Measurements from ENCODE around the gene FPGT. TPM values are rescaled to one million over a fixed set of nuclear protein-coding genes. Genes with fewer than 3 reads are reported as not detected.

The FPGT gene
- total and polyA plus RNA-seq, 2 donors (not counting 3 experiments of a cell fraction or from before 2014, with no cell fraction given), result 4.3 to 10.9 TPM

DNA sequence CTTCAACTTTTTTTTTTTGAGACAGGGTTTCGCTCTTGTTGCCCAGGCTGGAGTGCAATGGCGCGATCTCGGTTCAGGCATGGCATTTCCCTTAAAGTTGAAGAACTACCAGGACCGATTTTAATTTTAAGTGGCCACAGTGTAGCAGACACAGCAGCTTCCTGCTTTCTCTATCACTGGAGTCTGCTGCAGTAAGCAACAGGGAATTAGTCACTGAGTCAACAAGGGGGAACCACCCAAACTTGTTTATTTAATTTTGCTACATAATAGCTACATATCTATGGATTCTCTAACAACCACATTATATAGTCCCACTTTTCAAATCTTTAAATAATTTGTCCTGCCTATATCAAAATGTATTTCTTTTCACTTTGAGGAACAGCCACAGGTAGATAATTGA, 24.7 kb downstream of the FPGT start:
- Histone ChIP-seq H3K9ac (replicated peaks; ENCODE audit: extremely low read depth, insufficient read depth, low read length) (no peak overlapping the region), H3K27me3 (ENCODE audit: control insufficient read depth in 2 of 2, insufficient read depth in 2 of 2, low read length in 2 of 2) (no peaks in the 10 kb centered on the region), H3K36me3 (ENCODE audit: control insufficient read depth in 2 of 2, extremely low read depth in 1 of 2, insufficient read depth in 2 of 2, low read length in 2 of 2) (no peaks in the 10 kb centered on the region), H3K9me3 (replicated peaks; ENCODE audit: control insufficient read depth, insufficient read depth, low read length) (no peaks in the 10 kb centered on the region), H3K4me3 (replicated peaks in 1 of 3; ENCODE audit: insufficient read depth in 1 of 3, low read depth in 1 of 3, low read length in 3 of 3) (no peak overlapping the region), H3K79me2 (ENCODE audit: control insufficient read depth, insufficient read depth, low read length) (no peaks in the 10 kb centered on the region), H4K20me1 (replicated peaks; ENCODE audit: control insufficient read depth, extremely low read depth, insufficient read depth, low read length) (no peaks in the 10 kb centered on the region), H3K4me1 (ENCODE audit: control insufficient read depth, extremely low read depth, insufficient read depth, low read length) (no peaks in the 10 kb centered on the region), H3K9me1 (replicated peaks; ENCODE audit: control insufficient read depth, extremely low read depth, insufficient read depth, low read length) (no peaks in the 10 kb centered on the region), H2AFZ (ENCODE audit: low read depth, low read length) (no peak overlapping the region), H3K4me2 (ENCODE audit: insufficient read depth, low read length) (no peak overlapping the region), H3K27ac (ENCODE audit: insufficient read depth, low read depth, low read length) (no peak overlapping the region)
- ChIA-PET POLR2A (no interaction called here), CTCF (interaction anchor here (0.7 kb wide), 1 partner anchor 1392 kb away, joined by 3 read pairs; no protein-coding TSS in a partner anchor)
- BruUV-seq (replicated peaks), result no TSS peak
- FAIRE-seq (no peak), DNase-seq (ENCODE audit: low read depth, low spot score) (no peak)
- TF ChIP-seq, protein P1, sequence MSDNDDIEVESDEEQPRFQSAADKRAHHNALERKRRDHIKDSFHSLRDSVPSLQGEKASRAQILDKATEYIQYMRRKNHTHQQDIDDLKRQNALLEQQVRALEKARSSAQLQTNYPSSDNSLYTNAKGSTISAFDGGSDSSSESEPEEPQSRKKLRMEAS (IDR thresholded peaks at IDR 0.05; ENCODE audit: insufficient read depth, insufficient read length), result no peak
- no peak for TF ChIP-seq POLR2AphosphoS5 (IDR thresholded peaks at IDR 0.05; ENCODE audit: insufficient read depth, low read depth, low read length)
- intact Hi-C loops (cut with micrococcal nuclease), result no loop called here
- dilution Hi-C loops (cut with MboI; ENCODE audit: extremely low pct_ligation_motif_present, low sequenced_read_pairs), result no loop called here

DNA sequence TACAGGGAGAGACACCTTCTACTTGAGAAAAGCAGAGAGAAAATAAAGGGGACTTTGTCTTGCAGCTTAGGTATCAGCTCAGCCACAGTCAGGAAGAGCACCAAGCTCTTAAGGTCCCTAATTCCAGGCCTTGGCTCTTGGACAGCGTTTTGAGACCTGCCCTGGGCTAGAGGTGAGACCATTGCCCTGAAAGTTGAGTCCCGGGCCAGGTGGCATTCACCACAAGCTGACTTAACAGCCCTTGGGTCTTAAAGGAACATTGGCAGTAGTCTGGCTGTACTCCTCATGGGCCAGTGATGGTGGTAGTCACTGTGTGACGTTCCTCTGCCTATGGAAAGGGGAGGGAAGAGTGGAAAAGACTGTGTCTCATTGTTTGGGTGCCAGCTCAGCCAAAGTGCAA, 25.4 kb downstream of the FPGT start:
- Histone ChIP-seq H3K9me3 (replicated peaks; ENCODE audit: control insufficient read depth, insufficient read depth, low read length) (no peaks in the 10 kb centered on the region), H3K4me2 (ENCODE audit: insufficient read depth, low read length) (no peak overlapping the region), H3K9me1 (replicated peaks; ENCODE audit: control insufficient read depth, extremely low read depth, insufficient read depth, low read length) (no peaks in the 10 kb centered on the region), H4K20me1 (replicated peaks; ENCODE audit: control insufficient read depth, extremely low read depth, insufficient read depth, low read length) (no peaks in the 10 kb centered on the region), H3K4me3 (replicated peaks in 1 of 3; ENCODE audit: insufficient read depth in 1 of 3, low read depth in 1 of 3, low read length in 3 of 3) (no peak overlapping the region), H3K4me1 (ENCODE audit: control insufficient read depth, extremely low read depth, insufficient read depth, low read length) (no peaks in the 10 kb centered on the region), H3K27ac (ENCODE audit: insufficient read depth, low read depth, low read length) (no peak overlapping the region), H3K27me3 (ENCODE audit: control insufficient read depth in 2 of 2, insufficient read depth in 2 of 2, low read length in 2 of 2) (no peaks in the 10 kb centered on the region), H3K9ac (replicated peaks; ENCODE audit: extremely low read depth, insufficient read depth, low read length) (no peak overlapping the region), H3K36me3 (ENCODE audit: control insufficient read depth in 2 of 2, extremely low read depth in 1 of 2, insufficient read depth in 2 of 2, low read length in 2 of 2) (no peaks in the 10 kb centered on the region), H2AFZ (ENCODE audit: low read depth, low read length) (no peak overlapping the region), H3K79me2 (ENCODE audit: control insufficient read depth, insufficient read depth, low read length) (no peaks in the 10 kb centered on the region)
- ChIA-PET POLR2A (no interaction called here), CTCF (no interaction called here)
- intact Hi-C loops (cut with micrococcal nuclease), result no loop called here
- BruUV-seq (replicated peaks), result no TSS peak
- no peak for TF ChIP-seq POLR2A (IDR thresholded peaks at IDR 0.05; ENCODE audit: low read depth, low read length)
- TF ChIP-seq JUN (IDR thresholded peaks at IDR 0.05; ENCODE audit: borderline replicate concordance, insufficient read depth, insufficient read length, low read depth), result no peak
- TF ChIP-seq, protein P2, sequence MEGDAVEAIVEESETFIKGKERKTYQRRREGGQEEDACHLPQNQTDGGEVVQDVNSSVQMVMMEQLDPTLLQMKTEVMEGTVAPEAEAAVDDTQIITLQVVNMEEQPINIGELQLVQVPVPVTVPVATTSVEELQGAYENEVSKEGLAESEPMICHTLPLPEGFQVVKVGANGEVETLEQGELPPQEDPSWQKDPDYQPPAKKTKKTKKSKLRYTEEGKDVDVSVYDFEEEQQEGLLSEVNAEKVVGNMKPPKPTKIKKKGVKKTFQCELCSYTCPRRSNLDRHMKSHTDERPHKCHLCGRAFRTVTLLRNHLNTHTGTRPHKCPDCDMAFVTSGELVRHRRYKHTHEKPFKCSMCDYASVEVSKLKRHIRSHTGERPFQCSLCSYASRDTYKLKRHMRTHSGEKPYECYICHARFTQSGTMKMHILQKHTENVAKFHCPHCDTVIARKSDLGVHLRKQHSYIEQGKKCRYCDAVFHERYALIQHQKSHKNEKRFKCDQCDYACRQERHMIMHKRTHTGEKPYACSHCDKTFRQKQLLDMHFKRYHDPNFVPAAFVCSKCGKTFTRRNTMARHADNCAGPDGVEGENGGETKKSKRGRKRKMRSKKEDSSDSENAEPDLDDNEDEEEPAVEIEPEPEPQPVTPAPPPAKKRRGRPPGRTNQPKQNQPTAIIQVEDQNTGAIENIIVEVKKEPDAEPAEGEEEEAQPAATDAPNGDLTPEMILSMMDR (IDR thresholded peaks at IDR 0.05; ENCODE audit: extremely low read depth in 1 of 2, insufficient read depth in 1 of 2, low read depth in 1 of 2, low read length in 2 of 2), result no peak
- TF ChIP-seq GATA2 (IDR thresholded peaks at IDR 0.05; ENCODE audit: insufficient read depth, insufficient read length, low read depth, low read length), result no peak
- TF ChIP-seq FOS (IDR thresholded peaks at IDR 0.05; ENCODE audit: borderline replicate concordance, insufficient read depth, low read length), result no peak
- dilution Hi-C loops (cut with MboI; ENCODE audit: extremely low pct_ligation_motif_present, low sequenced_read_pairs), result no loop called here
- no peak for FAIRE-seq
- DNase-seq (ENCODE audit: low read depth, low spot score), result no peak

Data from endothelial cell of umbilical vein (primary cell).